Measurements from ENCODE around the gene GIMAP7.

DNA sequence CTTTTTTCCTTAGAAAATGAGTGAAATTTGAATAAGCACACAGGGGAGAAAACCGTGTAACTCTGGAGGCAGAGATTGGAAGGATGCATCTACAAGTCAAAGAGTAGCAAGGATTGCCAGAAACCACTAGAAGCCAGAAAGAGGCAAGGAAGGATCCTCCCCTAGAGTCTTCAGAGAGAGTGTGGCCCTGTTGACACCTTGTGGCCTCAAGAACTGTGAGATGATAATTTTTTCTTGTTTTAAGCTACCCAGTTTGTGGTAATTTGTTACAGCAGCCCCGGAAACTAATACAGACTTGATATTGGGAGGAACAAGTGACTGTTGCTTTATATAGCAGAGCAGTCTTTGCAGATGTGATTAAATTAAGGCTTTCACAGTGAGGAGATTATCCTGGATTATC lies 3.6 kb upstream of the GIMAP7 start:
- TF ChIP-seq, protein P1, sequence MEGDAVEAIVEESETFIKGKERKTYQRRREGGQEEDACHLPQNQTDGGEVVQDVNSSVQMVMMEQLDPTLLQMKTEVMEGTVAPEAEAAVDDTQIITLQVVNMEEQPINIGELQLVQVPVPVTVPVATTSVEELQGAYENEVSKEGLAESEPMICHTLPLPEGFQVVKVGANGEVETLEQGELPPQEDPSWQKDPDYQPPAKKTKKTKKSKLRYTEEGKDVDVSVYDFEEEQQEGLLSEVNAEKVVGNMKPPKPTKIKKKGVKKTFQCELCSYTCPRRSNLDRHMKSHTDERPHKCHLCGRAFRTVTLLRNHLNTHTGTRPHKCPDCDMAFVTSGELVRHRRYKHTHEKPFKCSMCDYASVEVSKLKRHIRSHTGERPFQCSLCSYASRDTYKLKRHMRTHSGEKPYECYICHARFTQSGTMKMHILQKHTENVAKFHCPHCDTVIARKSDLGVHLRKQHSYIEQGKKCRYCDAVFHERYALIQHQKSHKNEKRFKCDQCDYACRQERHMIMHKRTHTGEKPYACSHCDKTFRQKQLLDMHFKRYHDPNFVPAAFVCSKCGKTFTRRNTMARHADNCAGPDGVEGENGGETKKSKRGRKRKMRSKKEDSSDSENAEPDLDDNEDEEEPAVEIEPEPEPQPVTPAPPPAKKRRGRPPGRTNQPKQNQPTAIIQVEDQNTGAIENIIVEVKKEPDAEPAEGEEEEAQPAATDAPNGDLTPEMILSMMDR (IDR thresholded peaks at IDR 0.05) = no peak
- TF ChIP-seq POLR2A (IDR thresholded peaks at IDR 0.05) = no peak
